GM03348 (cell line): ENCODE data around the gene ZYX.
"Not testable (repeated sequence)": the region's sequence is repeated elsewhere in the genome, so short reads cannot be mapped to it uniquely, and the experiment has no call there.

ENCODE experiments used
- DNase-seq: peaks from one replicate; pipeline ENCODE4 v3.0.0; 2012; ENCODE audit warnings: low spot score

ZYX gene

DNA sequence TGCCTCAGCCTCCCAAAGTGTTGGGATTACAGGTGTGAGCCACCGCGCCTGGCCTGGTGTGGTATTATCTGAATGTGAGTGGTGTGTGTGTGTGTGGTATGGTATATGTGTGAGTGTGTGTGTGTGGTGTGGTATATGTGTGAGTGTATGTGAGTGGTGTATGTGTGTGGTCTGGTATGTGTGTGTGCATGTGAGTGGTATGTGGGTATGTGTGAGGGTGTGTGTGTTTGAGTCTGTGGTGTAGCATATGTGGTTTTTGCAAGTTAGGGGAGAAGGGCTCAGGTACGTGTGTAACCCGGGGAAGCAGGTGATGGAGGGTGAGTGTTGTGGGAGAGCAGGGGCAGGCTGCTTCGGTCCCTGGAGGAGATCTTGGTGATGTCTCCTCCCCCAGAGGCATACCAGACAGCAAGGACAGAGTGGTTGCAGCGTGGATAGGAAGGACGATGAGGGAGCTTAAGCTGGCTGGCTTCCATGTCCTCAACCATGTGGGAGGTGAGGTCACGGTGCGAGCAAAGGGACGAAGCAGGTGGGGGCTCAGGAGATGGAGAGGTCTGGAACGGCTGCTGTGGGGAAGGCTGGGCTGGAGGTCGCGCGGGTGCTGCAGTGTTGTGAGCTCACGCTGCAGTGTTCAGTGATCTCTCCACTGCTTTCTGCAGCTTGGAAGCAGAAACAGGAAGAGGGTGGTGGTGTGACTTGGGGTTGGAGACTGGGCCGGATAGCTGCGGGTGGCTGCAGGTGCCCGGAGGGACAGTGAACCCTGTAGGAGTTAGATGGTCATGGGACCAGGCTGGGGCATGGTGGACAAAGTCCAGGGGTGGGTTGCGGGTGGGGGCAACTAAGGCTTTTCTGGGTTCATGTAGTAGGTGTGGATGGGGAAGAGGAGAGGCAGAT lies 5.0 kb downstream of the ZYX start:
- no peak for DNase-seq

DNA sequence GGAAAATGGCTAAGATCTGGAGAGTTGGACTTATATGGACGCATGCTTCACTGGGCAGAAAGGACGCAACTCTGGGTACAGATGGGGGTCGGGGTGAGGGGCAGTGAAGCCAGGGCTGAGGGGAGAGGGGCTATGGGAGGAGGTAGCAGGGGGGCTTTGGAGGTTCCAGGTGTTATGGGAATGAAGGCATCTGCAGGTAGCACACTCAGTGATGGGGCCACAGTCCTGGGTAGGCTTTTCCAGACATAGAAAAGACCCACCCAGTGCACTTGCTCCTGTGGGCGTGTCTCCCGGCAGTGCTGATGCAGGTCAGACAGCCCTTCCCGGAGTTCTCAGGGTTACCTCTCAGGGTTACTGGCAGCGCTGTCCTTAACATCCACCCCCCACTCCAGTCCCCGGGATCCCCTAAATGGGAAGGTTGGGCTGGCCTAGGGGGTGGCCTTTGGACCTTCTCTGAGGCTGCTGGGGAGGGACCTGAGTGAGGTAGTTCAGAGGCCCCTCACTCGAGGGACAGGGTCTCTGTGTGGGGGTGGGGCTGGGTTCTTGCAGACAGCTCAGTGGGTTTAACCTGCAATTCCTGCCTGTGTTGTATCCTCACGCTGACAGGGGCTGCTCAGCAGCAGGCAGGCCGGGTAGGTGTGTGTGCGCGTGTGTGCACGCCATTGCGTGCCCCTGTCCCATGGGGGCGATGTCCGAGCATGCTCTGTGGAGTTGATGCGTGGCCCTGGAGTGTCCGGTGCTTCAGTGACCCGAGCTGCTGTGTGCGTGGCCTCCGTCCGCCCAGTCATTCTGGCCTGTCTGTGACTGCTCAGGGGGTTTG lies 6.2 kb downstream of the ZYX start:
- no peak for DNase-seq

DNA sequence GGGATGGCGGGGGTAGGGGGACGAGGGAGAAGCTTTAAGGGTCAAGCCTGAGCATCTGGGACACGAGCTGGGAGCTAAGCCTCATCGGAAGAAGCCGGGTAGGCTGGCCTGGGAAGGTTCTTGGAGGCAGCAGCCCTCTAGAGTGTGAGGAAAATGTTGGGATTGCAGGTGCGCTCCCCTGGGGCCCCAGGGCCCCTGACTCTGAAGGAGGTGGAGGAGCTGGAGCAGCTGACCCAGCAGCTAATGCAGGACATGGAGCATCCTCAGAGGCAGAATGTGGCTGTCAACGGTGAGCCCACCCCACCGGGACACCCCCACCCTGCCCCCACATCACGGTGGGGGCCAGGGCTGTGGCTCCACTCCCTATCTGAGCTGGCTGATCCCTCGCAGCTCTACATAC lies 6.9 kb downstream of the ZYX start:
- no peak for DNase-seq

DNA sequence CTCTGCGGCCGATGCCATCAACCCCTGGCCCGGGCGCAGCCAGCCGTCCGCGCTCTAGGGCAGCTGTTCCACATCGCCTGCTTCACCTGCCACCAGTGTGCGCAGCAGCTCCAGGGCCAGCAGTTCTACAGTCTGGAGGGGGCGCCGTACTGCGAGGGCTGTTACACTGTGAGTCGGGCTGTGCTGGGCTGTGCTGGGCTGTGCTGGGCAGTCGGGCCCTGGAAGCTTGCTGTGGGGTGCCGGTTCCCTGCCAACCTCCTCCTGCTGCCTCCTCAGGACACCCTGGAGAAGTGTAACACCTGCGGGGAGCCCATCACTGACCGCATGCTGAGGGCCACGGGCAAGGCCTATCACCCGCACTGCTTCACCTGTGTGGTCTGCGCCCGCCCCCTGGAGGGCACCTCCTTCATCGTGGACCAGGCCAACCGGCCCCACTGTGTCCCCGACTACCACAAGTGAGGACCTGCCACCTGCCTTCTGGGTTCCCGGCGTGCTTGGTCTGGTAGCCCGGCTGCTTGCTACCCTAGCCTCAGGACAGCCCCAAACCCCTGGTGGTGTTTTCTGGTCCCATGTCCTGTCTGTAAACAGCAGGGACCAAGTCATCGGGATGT lies 7.5 kb downstream of the ZYX start:
- DNase-seq, result no peak

DNA sequence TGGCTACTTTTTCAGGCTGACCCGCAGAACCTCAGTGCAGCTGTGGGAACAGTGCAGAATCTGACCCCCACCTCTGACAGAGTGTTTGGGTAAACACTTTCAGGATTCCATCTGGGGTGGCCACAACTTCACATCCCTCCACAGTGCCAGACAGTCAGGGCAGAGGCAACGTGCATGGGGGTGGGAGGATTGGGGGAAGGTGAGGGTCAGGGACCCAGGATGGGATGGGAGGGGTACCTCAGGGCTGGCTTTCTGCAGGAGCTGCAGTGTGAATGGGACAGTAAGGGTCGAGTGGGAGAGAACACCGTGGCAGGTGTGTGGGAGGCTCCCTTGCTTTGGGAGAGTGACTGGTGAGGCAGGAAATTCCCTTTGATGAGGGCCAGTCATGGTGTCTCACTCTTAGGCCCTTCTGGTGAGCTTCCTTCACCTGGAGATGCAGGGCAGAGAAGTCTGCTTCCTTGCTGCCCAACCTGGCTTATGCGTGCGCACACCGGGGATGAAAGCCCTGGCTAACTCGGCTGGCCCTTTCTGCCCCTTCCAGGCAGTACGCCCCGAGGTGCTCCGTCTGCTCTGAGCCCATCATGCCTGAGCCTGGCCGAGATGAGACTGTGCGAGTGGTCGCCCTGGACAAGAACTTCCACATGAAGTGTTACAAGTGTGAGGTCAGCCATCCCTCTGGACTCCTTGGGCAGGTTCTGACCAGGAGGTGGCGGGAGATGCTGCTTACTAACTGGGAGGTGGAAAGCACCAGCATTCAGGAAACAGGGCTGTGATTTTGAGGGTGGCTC lies 8.4 kb downstream of the ZYX start:
- no peak for DNase-seq

DNA sequence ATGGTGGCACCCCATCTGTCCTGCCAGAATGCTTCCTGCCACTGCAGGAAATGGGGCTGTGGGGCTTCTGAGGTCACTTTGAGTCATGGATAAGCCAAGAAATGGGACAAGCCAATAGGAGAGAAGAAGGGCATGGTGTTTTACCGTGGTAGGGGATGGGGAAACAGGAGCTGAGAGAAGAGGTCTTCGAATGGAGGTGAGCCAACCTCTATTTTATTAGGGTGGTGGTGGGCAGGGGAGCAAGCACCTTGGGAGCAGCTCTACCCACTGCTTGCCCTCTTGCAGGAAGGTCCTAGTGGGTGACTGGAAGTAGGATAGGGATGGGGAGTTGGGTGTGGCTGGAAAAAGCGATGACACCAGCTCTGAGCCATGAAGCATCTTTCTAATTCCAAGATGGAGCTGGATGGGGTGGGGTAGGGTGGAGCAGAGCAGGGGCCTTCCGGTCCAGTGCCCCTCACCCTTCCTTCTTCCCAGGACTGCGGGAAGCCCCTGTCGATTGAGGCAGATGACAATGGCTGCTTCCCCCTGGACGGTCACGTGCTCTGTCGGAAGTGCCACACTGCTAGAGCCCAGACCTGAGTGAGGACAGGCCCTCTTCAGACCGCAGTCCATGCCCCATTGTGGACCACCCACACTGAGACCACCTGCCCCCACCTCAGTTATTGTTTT lies 9.1 kb downstream of the ZYX start:
- no peak for DNase-seq

DNA sequence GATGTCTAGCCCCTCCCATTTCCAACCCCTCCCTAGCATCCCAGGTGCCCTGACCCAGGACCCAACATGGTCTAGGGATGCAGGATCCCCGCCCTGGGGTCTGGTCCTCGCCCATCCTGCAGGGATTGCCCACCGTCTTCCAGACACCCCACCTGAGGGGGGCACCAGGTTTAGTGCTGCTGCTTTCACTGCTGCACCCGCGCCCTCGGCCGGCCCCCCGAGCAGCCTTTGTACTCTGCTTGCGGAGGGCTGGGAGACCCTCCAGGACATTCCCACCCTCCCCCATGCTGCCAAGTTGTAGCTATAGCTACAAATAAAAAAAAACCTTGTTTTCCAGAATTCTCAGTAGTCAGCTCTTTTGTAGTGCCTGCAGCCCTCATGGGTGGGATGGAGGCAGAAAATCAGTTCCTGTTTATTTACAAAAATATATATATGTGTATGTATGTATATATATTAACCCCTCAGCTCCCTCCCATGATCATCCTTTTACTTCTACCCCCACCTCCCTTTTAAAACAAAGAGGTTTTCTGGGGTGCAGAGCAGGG lies 9.7 kb downstream of the ZYX start:
- DNase-seq, result no peak

DNA sequence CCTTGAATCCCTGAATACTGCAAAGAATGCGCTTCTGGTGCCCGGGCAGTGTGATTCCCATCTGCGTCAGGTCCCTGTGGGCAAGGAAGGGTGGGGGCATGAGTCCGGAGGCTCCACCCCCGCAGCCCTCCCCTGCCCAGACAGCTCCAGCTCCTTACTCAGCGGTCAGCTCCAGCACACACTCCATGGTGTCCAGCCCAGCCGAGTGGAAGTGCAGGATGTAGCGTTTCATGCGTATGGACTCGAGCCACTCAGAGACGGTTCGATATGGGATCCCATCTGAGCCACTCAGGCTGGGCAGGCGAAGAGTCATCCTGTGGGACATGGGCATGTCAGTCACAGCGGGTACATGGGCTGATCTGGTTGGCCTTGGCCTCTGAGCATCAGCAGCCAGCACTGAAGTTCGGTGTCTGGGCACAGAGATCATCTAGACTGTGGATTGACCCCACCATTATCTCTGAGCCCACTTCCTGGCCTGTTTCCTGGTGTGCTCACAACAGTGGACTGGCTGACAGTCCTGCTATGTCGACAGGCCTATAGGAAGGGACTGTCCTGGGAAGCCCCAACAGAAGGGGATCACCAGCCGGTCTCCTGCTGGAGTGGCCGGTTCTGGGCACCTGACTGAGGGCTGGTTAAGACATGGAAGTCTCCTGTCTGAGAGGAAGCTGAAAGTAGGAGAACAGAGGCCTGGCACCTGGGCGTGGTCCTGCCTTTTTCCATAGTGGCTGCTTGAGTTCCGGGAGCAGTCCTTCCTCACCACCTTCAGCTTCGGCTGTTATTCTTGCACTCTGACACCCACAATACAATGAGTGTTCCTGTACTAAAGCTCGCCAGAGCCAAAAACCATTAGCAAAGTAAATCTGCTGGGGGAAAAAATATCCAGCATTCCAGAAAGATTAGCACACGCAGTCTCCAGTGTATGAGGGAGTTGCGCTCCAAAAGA lies 10.6 kb downstream of the ZYX start:
- peak; percentile 83 for DNase-seq

DNA sequence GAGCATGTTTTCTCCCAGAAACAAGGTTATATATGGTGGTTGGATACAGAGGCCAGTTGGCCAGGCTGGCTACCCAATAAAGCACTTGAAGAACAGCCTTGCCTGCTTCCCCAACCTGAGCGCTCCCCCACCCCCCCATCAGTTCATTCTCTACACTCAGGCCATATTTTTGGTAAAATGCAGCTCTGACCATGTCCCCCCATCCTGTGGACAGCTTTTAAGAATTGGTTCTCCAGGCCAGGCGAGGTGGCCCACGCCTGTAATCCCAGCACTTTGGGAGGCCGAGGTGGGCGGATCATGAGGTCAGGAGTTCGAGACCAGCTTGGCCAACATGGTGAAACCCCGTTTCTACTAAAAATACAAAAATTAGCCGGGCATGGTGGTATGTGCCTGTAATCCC lies 11.3 kb downstream of the ZYX start:
- not testable (repeated sequence) for DNase-seq

DNA sequence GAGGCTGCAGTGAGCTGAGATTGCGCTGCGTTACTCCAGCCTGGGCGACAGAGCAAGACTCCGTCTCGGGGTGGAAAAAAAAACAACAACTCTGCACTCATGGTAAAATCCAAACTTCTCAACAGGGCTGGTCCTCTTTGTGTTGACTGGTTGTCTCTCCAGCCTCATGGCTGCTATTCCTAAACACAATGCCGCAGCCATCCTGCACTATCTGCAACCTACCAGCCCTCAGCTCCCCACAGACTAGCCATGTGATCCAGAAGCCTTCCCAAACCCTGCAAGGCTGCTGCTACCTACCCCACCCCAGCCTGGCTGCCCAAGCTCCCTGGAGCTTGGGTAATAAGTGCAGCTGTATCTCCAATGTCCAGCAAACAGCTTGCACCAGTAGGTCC lies 11.7 kb downstream of the ZYX start:
- no peak for DNase-seq

DNA sequence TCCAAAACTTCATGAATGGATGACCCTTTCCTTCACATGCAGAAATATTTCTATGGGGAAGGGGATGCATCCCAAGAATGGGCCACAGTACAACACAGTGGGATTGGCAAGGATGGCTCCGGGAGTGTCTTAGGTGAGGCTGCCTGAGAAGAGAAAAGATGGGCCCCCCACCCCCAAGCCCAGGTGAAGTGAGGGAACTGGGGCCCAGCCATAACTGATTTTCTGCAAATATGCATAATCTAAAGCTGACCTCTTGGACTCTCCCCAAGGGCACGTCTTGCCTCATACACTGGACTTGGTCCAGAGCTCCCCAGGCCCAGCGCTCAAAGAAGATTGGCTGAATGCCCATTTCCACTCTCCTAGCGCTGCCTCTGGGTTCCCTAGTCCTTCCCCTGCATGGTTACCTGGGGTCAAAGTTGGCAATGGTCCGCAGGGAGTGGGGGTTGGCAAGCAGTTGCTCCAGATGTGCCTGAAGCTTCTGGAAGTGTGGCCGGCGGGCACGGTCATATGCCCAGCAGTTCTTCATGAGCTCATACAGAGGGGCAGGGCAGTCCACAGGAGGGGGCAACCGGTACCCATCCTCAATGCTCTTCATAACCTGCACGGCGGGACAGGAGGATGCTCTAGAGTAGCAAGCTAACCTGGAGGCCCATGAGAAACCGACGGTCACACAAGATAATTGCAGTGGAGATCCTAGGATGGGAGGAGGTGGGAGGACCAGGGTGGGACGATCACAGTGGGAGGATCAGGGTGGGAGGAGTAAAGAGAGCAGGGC lies 12.3 kb downstream of the ZYX start:
- no peak for DNase-seq

DNA sequence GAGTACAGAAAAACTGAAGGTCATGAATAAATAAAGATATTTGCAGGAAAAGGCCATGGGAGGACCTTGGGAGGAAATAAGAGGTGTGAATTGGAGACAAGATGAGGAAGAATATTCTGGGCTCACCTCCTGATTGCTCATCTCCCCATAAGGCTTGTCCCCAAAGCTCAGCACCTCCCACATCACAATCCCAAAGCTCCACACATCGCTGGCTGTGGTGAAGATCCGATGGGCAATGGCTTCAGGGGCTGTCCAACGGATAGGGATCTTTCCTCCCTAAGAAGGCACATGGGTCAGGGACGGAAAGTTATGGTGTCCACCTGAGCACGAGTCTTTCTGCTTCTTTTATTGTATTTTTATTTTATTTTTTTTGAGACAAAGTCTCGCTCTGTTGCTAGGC lies 12.9 kb downstream of the ZYX start:
- no peak for DNase-seq

DNA sequence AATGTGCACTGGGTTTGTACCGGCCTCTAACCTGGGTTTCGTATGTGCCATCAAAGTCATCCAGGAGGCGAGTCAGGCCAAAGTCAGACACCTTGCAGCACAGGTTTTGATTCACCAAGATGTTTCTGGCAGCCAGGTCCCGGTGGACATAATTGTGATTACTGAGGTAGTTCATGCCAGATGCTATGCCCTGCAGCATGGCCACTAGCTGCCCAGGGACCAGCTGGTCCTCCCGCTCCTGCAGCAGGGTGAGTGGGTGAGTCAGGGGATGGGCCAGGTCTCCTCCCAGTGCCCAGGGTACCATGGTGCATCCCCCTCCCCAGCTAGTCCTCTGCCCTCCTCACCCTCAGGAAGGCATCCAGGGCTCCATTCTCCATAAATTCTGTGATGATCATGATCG lies 13.6 kb downstream of the ZYX start:
- no peak for DNase-seq

DNA sequence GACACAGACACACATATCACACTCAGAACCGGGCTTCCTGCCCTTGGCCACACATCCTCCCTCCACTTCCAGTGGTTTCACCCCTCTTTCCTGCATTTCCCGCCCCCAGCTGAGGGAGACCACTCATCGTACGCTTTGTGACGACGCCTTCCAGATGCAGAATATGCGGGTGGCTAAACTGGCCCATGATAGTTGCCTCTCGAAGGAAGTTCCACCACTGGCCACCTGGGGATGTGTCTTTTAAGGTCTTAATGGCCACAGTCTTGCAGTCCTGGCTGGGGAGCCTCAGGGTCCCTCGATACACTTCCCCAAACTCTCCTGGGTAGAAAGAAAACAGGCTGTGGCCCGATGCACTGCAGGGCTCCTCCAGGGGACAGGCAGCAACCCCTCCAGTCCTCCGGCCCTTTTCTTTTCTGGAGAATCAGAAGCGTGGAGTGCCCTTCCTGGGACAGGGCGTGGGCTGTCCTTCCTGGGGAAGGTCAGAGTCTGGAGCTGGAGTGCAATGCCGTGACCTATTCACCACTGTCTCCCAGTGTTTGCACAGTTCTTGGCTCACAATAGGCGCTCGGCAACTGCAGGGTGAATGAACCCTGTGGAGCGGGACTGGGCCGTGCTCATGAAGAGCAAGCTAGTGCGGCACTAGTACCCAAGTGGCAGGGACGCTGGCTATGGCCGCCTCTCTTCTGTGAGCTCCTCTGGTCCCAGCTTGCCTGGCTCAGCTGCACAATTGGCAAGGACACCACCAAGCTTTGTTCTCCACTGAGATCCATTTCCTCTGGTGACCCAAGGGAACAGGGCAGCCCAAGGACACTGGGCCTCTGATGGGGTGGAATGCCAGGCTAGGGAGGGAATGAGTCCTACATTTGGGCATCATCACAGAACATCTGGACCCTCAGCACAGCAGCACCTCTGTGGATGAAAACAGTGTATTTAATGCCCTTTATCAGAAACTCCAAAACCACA lies 14.3 kb downstream of the ZYX start:
- DNase-seq, result no peak

DNA sequence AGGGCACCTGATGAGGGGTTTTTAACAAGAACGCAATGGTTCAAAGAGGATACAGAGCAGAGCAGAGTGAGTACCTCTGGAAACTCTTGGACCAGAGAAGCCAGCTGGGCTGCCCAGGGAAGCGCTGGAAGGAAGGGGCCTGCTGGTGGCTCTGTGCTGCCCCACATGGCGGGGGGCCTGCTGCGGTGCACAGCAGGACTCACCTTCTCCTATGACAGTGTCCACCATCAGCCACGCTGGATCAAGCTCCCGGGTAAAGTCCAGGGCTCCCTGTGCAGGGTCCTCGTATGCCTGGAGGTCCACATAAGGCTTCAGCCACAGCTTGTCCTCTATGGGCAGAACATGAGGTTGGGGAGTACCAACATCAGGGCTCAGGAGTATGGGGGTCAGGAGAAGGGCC lies 15.0 kb downstream of the ZYX start:
- DNase-seq, result no peak

DNA sequence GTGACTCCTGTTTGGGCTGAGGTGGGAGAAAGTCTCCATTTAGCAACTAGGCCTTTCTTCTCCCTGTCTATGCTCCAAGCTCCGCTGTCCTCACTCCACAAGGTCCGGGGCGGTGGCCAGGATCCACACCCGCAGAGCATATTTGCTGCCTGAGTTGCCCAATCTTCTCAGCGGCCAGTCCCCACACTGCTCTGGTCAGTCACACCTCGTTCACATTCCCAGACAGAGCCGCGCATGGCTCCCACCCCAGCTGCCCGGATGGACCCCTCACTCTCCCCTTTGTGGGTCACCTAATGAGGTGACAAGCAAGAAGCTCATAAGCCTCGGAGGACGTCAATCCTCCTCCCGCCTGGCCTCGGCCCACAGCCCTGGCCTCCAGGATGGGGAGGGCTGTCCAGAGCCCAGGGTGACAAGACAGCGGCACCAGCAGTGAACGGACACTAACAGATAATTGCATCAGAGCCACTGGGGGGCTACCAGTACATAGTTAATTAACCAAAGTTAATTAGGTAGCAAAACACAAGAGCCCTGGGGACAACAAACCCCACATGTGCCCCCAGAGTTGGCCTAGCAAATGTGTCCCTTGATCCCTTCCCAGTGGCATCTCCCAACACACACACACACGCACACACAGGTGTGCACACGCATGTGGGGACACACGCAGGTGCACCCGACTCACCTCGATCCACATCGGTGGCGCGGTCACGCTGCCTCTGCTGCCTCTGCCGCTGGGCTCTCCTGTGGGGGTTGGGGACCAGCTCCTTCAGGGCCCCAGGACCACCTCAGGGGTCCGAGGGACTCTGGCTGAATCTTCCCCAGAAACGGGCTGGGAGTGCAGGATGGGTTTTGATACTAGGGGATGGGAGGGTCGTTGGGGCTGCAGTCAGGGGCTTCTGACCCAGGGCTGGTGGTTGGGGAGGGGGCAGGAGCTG lies 15.7 kb downstream of the ZYX start:
- DNase-seq, result no peak
